Tibial artery (tissue), 4 donors: ENCODE measurements around the gene ADAMTS9.
A peak's percentile ranks its signal among the peaks of the same experiment; 100 is the strongest.

Experiments used
- DNase-seq, 2 donors: peaks; one replicate each; pipeline ENCODE4 v3.0.0-alpha.2; 2019
- H3K27ac ChIP-seq, 2 donors: fragments of 200-600 bp; sonication (generic) in 1 of 2; 1 replicate in 1 of 2; 2 replicates in 1 of 2; pipeline ENCODE4 v1.5.1; 2018 to 2019; ENCODE audit warnings: mild to moderate bottlenecking in 1 of 2
- H3K27me3 ChIP-seq, 2 donors: fragments of 200-600 bp; sonication (generic) in 1 of 2; one replicate each; pipeline versions ENCODE4 v1.5.1 to v1.6.0; 2016 to 2019
- H3K36me3 ChIP-seq, 3 donors: fragments of 200-600 bp; sonication (generic) in 2 of 3; one replicate each; pipeline ENCODE4 v1.5.1; 2016 to 2019; ENCODE audit warnings: mild to moderate bottlenecking in 2 of 3
- H3K4me1 ChIP-seq, 4 donors: fragments of 200-600 bp; sonication (generic) in 2 of 4; 1 replicate in 3 of 4; 2 replicates in 1 of 4; pipeline ENCODE4 v1.5.1; 2016 to 2019
- H3K4me3 ChIP-seq, 2 donors: fragments of 200-600 bp; sonication (generic) in 1 of 2; 1 replicate in 1 of 2; 2 replicates in 1 of 2; pipeline ENCODE4 v1.5.1; 2018 to 2019; ENCODE audit warnings: mild to moderate bottlenecking in 2 of 2
- H3K9me3 ChIP-seq, 3 donors: fragments of 200-600 bp; sonication (generic) in 1 of 3; one replicate each; pipeline ENCODE4 v1.5.1; 2016 to 2019
- intact Hi-C: fragments of 100-400 bp; cut with DNase I; formaldehyde crosslinking; loops from one replicate; pipeline ENCODE4 v1.15.0; 2023; ENCODE audit warnings: low total_unique reads
- TF ChIP-seq, protein P1 (sequence below), 2 experiments: fragments of 200-600 bp in 1 of 2; fragments of 450-650 bp in 1 of 2; IDR thresholded peaks; one replicate each; pipeline ENCODE4 v1.5.1; 2017 to 2019; ENCODE audit warnings: antibody characterized with exemption in 2 of 2, mild to moderate bottlenecking in 1 of 2, moderate library complexity in 1 of 2

The ADAMTS9 gene

DNA sequence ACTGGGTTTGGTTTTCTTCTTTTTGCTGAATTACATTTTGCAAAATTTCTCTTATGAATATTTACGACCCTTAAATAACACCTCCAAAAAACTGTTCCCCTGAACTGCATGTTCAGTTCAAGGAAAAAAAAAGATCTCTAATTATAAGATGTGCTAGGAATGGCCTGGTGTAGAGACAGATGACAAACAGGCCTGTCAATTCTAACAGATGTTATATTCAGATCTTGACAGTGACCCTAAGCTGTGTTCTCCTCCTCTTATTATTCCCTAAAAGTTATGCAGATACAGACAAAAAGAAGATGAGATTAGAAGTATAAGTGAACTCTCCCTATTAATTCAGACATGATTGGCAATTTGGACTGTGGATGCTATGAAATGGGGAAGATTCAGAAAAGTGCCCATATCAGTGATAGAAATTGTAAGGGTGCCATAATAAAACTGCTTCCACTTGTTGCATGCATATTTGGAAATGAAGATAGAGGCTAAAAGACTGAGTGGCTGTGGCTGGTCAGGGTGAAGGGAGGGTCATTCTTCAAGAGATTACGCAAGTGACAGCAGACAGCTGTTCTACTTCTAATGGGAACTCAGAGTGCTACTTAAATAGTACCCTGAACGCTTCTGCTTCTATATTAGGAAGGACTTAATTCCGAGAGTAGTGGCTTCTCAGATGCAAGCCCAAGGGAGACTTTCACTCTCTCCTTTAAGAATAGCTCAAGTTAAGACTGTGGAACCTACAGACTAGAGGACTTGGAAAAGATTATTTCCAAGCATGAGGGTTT is 75.5 kb downstream of the ADAMTS9 start:
- Histone ChIP-seq H3K9me3 (no peaks in the 10 kb centered on the region), H3K27me3 (no peaks in the 10 kb centered on the region), H3K27ac (peak overlapping the region; percentile 54 to 74), H3K36me3 (peaks cover 0 to 13% (median 4%) of the 10 kb centered on the region in 3 donors), H3K4me3 (no peak overlapping the region), H3K4me1 (peaks cover 0 to 22% (median 6%) of the 10 kb centered on the region in 4 donors)
- intact Hi-C loops: no loop called here
- TF ChIP-seq, protein P1, sequence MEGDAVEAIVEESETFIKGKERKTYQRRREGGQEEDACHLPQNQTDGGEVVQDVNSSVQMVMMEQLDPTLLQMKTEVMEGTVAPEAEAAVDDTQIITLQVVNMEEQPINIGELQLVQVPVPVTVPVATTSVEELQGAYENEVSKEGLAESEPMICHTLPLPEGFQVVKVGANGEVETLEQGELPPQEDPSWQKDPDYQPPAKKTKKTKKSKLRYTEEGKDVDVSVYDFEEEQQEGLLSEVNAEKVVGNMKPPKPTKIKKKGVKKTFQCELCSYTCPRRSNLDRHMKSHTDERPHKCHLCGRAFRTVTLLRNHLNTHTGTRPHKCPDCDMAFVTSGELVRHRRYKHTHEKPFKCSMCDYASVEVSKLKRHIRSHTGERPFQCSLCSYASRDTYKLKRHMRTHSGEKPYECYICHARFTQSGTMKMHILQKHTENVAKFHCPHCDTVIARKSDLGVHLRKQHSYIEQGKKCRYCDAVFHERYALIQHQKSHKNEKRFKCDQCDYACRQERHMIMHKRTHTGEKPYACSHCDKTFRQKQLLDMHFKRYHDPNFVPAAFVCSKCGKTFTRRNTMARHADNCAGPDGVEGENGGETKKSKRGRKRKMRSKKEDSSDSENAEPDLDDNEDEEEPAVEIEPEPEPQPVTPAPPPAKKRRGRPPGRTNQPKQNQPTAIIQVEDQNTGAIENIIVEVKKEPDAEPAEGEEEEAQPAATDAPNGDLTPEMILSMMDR (IDR thresholded peaks at IDR 0.05): no peak
- DNase-seq: no peak

DNA sequence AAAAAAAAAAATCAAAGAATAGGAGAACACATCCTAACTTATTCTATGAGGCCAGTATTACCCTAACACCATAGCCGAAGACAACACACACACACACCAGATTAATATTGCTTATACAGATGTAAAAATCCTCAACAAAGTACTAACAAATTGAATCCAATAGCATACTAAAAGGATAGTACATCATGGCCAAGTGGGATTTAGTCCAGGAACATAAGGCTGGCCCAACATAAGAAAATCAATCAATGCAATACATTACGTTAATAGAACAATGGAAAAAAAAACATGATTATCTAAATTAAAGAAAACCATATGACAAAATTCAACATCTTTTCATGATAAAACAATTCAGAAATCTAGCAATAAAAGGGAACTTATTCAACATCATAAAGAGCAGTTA is 79.1 kb downstream of the ADAMTS9 start:
- Histone ChIP-seq H3K4me3 (no peak overlapping the region), H3K27me3 (no peaks in the 10 kb centered on the region), H3K27ac (no peak overlapping the region), H3K9me3 (no peaks in the 10 kb centered on the region), H3K4me1 (peaks cover 0 to 22% (median 6%) of the 10 kb centered on the region in 4 donors), H3K36me3 (peaks cover 5 to 12% (median 11%) of the 10 kb centered on the region in 3 donors)
- intact Hi-C loops: no loop called here
- TF ChIP-seq, protein P1 (IDR thresholded peaks at IDR 0.05): no peak
- no peak for DNase-seq

DNA sequence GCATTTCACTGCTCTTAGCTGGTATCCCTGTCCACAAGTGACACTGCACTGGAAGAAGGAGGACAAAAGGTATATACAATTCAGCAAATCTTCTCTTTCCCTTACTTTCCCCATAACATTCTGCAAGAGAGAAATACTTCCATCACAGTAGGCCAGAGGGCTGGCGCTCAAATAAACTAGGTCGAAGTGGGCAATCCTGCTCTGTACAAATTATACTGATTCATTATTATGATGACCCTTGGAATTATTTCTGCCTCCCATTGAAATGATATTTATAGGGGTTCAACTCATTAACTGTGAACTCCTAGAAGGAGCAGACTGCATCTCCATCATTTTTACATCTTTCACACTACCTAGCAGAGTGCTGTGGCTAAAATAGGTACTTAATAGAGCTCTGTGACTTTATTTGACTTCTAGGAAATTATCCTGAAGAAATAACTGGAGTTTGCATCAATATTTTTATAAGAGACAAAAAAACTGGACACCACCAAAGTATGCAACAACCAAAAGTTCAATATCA is 80.7 kb downstream of the ADAMTS9 start:
- peaks cover 0 to 5% (median 0%) of the 10 kb centered on the region in 4 donors for H3K4me1 ChIP-seq
- H3K36me3 ChIP-seq: peaks cover 5 to 25% (median 19%) of the 10 kb centered on the region in 3 donors
- TF ChIP-seq, protein P1 (IDR thresholded peaks at IDR 0.05): no peak
- no peak overlapping the region for H3K4me3 ChIP-seq
- no peak overlapping the region for H3K27ac ChIP-seq
- H3K27me3 ChIP-seq: no peaks in the 10 kb centered on the region
- no peak for DNase-seq
- H3K9me3 ChIP-seq: no peaks in the 10 kb centered on the region
- intact Hi-C loops: no loop called here

DNA sequence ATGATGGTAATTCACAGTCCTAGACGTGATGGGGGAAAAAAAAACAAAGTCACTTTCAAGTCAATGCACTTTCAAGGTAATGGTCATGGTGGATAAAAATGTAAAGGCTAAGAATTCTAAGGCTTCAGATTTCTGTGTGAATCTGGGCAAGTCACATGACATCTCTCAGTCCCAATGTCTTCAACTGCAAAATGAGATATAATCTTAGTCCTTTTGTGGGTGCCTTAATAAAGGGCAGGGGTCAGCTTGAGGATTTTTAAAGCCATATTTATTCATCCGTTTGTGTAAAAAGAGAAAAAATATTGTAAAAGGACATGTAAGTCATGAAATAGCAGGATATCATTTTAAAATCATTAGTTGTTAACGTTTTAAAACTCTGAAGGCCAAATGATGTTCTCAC is 83.5 kb downstream of the ADAMTS9 start:
- Histone ChIP-seq H3K36me3 (peaks cover 5 to 39% (median 26%) of the 10 kb centered on the region in 3 donors), H3K27ac (no peak overlapping the region), H3K27me3 (no peaks in the 10 kb centered on the region), H3K9me3 (no peaks in the 10 kb centered on the region), H3K4me3 (no peak overlapping the region), H3K4me1 (no peaks in the 10 kb centered on the region)
- intact Hi-C loops: no loop called here
- no peak for DNase-seq
- TF ChIP-seq, protein P1 (IDR thresholded peaks at IDR 0.05): no peak

DNA sequence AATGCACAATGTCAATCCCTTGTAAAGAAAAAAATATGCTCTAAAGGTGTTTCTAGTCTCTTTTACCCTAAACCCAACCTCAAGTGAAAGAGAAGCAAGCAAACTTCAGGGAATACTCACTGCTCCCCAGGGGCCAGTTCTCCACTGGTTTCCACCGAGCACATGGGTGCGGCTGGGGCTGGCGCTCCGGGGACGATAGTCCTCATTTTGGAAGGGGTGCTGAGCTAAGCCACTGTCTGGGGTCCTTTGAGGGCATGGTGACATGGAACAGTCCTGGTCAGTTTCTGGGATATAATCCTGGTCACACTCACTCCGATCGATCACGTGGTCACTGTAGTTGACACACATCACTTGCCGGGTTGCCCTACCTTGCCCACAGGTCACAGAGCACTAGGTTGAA is 86.0 kb downstream of the ADAMTS9 start:
- DNase-seq: no peak
- TF ChIP-seq, protein P1 (IDR thresholded peaks at IDR 0.05): no peak
- Histone ChIP-seq H3K4me3 (no peak overlapping the region), H3K27me3 (no peaks in the 10 kb centered on the region), H3K4me1 (no peaks in the 10 kb centered on the region), H3K27ac (no peak overlapping the region), H3K9me3 (no peaks in the 10 kb centered on the region), H3K36me3 (peaks cover 5 to 37% (median 26%) of the 10 kb centered on the region in 3 donors)
- intact Hi-C loops: no loop called here
